ENCODE results near the gene GPC1. TPM values are rescaled to one million over a fixed set of nuclear protein-coding genes. Genes with fewer than 3 reads are reported as not detected.

Gene GPC1
- total and polyA plus RNA-seq, 2 donors (not counting 3 experiments of a cell fraction or from before 2014, with no cell fraction given) = 9.6 to 31.1 TPM

DNA sequence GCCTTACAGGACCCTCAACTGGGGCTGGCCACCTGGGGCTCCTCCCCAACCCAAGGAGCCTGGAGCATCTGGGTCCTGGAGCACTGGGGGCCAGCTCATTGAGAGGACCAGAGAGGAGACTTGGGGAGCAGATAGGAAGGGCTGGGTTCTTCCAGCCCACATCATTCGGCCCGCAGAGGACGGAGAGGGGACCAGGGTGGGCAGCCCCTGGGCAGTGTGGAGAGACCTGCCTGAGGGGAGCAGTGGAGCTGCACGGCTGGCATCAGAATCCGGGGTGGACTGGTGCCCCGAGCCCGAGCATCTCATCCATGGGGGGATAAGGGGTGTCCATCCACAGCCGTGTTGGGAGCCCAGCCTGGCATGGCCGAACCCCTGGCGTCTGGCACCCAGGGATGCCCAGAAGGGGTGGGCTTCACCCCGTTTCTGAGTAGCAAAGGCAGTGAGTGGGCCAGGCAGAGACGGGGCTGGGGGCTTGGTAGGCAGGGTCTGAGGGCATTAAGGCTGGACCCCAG is 11.3 kb downstream of the GPC1 start:
- intact Hi-C loops (cut with micrococcal nuclease) = no loop called here
- no peaks in the 10 kb centered on the region for H3K36me3 ChIP-seq (ENCODE audit: control insufficient read depth in 2 of 2, extremely low read depth in 1 of 2, insufficient read depth in 2 of 2, low read length in 2 of 2)
- TF ChIP-seq EZH2 (IDR thresholded peaks at IDR 0.05; ENCODE audit: borderline replicate concordance, low read depth, low read length, severe bottlenecking) = no peak
- TF ChIP-seq GATA2 (IDR thresholded peaks at IDR 0.05; ENCODE audit: insufficient read depth, insufficient read length, low read depth, low read length) = no peak
- TF ChIP-seq POLR2AphosphoS5 (IDR thresholded peaks at IDR 0.05; ENCODE audit: insufficient read depth, low read depth, low read length) = no peak
- TF ChIP-seq, protein P1, sequence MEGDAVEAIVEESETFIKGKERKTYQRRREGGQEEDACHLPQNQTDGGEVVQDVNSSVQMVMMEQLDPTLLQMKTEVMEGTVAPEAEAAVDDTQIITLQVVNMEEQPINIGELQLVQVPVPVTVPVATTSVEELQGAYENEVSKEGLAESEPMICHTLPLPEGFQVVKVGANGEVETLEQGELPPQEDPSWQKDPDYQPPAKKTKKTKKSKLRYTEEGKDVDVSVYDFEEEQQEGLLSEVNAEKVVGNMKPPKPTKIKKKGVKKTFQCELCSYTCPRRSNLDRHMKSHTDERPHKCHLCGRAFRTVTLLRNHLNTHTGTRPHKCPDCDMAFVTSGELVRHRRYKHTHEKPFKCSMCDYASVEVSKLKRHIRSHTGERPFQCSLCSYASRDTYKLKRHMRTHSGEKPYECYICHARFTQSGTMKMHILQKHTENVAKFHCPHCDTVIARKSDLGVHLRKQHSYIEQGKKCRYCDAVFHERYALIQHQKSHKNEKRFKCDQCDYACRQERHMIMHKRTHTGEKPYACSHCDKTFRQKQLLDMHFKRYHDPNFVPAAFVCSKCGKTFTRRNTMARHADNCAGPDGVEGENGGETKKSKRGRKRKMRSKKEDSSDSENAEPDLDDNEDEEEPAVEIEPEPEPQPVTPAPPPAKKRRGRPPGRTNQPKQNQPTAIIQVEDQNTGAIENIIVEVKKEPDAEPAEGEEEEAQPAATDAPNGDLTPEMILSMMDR (IDR thresholded peaks at IDR 0.05; ENCODE audit: extremely low read depth in 1 of 2, insufficient read depth in 1 of 2, low read depth in 1 of 2, low read length in 2 of 2) = no peak
- TF ChIP-seq JUN (IDR thresholded peaks at IDR 0.05; ENCODE audit: borderline replicate concordance, insufficient read depth, insufficient read length, low read depth) = no peak
- no peak for TF ChIP-seq FOS (IDR thresholded peaks at IDR 0.05; ENCODE audit: borderline replicate concordance, insufficient read depth, low read length)
- no peak for TF ChIP-seq POLR2A (IDR thresholded peaks at IDR 0.05; ENCODE audit: low read depth, low read length)
- TF ChIP-seq, protein P2, sequence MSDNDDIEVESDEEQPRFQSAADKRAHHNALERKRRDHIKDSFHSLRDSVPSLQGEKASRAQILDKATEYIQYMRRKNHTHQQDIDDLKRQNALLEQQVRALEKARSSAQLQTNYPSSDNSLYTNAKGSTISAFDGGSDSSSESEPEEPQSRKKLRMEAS (IDR thresholded peaks at IDR 0.05; ENCODE audit: insufficient read depth, insufficient read length) = no peak
- TF ChIP-seq MYC (IDR thresholded peaks at IDR 0.05; ENCODE audit: low read depth, low read length) = no peak
- no peak overlapping the region for H3K4me2 ChIP-seq (ENCODE audit: insufficient read depth, low read length)
- H3K4me3 ChIP-seq (replicated peaks in 1 of 3; ENCODE audit: insufficient read depth in 1 of 3, low read depth in 1 of 3, low read length in 3 of 3) = no peak overlapping the region
- FAIRE-seq (no peak), DNase-seq (ENCODE audit: low read depth, low spot score) (no peak)
- H3K9ac ChIP-seq (replicated peaks; ENCODE audit: extremely low read depth, insufficient read depth, low read length) = no peak overlapping the region
- BruUV-seq (replicated peaks) = no TSS peak
- no peaks in the 10 kb centered on the region for H3K27me3 ChIP-seq (ENCODE audit: control insufficient read depth in 2 of 2, insufficient read depth in 2 of 2, low read length in 2 of 2)
- POLR2A ChIA-PET = no interaction called here
- dilution Hi-C loops (cut with MboI; ENCODE audit: extremely low pct_ligation_motif_present, low sequenced_read_pairs) = no loop called here
- no peak overlapping the region for H2AFZ ChIP-seq (ENCODE audit: low read depth, low read length)
- H3K9me3 ChIP-seq (replicated peaks; ENCODE audit: control insufficient read depth, insufficient read depth, low read length) = no peaks in the 10 kb centered on the region
- no peaks in the 10 kb centered on the region for H3K4me1 ChIP-seq (ENCODE audit: control insufficient read depth, extremely low read depth, insufficient read depth, low read length)
- no peaks in the 10 kb centered on the region for H4K20me1 ChIP-seq (replicated peaks; ENCODE audit: control insufficient read depth, extremely low read depth, insufficient read depth, low read length)
- no peaks in the 10 kb centered on the region for H3K9me1 ChIP-seq (replicated peaks; ENCODE audit: control insufficient read depth, extremely low read depth, insufficient read depth, low read length)
- H3K27ac ChIP-seq (ENCODE audit: insufficient read depth, low read depth, low read length) = no peak overlapping the region
- H3K79me2 ChIP-seq (ENCODE audit: control insufficient read depth, insufficient read depth, low read length) = no peaks in the 10 kb centered on the region
- CTCF ChIA-PET = interaction anchor here (0.7 kb wide), 1 partner anchor 214 kb away, joined by 3 read pairs; no protein-coding TSS in a partner anchor
